DND-41 (cell line): ENCODE data around the gene YBX3.

Experiments
- ATAC-seq: fragments of 200-7000 bp; cut with Tn5 transposase; 3 replicates; pipeline ENCODE4 v1.9.1; 2021; ENCODE audit warnings: low read depth; ENCODE audit not compliant: insufficient read depth
- DNase-seq: peaks from one replicate; pipeline ENCODE4 v3.0.0-alpha.2; 2020
- H2AFZ ChIP-seq: 2 replicates; pipeline ENCODE4 v1.6.0; 2012; ENCODE audit warnings: low read depth, low read length
- H3K27ac ChIP-seq: 2 replicates; pipeline ENCODE4 v1.5.1; 2012; ENCODE audit warnings: low read length, inconsistent platforms
- H3K27me3 ChIP-seq: fragments of 200-600 bp; sonication (generic); 2 replicates; pipeline ENCODE4 v1.6.0; 2012; ENCODE audit warnings: low read length, mild to moderate bottlenecking, inconsistent platforms; ENCODE audit not compliant: insufficient read depth, poor library complexity
- H3K36me3 ChIP-seq: 2 replicates; pipeline ENCODE4 v1.5.1; 2012; ENCODE audit warnings: low read length, inconsistent platforms; ENCODE audit not compliant: insufficient read depth
- H3K4me1 ChIP-seq: 2 replicates; pipeline ENCODE4 v1.5.1; 2012; ENCODE audit warnings: mild to moderate bottlenecking, low read length; ENCODE audit not compliant: insufficient read depth
- H3K4me2 ChIP-seq: 2 replicates; pipeline ENCODE4 v1.6.0; 2012; ENCODE audit warnings: mild to moderate bottlenecking, moderate library complexity, low read length, inconsistent platforms; ENCODE audit not compliant: insufficient read depth
- H3K4me3 ChIP-seq, 2 experiments: fragments of 200-600 bp in 1 of 2; shearing (Covaris generic) in 1 of 2; 2 replicates each; pipeline ENCODE4 v1.5.1; 2012 to 2016; ENCODE audit warnings: inconsistent platforms in 2 of 2, low read length in 2 of 2, mild to moderate bottlenecking in 2 of 2, low read depth in 1 of 2, moderate library complexity in 1 of 2
- H3K79me2 ChIP-seq: 2 replicates; pipeline ENCODE4 v1.6.0; 2012; ENCODE audit warnings: low read length, inconsistent platforms; ENCODE audit not compliant: insufficient read depth
- H3K9ac ChIP-seq: 2 replicates; pipeline ENCODE4 v1.6.0; 2012; ENCODE audit warnings: low read depth, mild to moderate bottlenecking, inconsistent platforms, low read length, moderate library complexity
- H3K9me3 ChIP-seq: 2 replicates; pipeline ENCODE4 v1.5.1; 2012; ENCODE audit warnings: low read length, moderate library complexity, mild to moderate bottlenecking, inconsistent platforms; ENCODE audit not compliant: insufficient read depth, severe bottlenecking
- H4K20me1 ChIP-seq: 2 replicates; pipeline ENCODE4 v1.6.0; 2012; ENCODE audit warnings: low read length; ENCODE audit not compliant: insufficient read depth
- EZH2 ChIP-seq: IDR thresholded peaks from 3 replicates; pipeline ENCODE4 v1.6.1; 2012; ENCODE audit warnings: borderline replicate concordance, low read depth, mild to moderate bottlenecking, moderate library complexity, low read length, inconsistent platforms; ENCODE audit not compliant: severe bottlenecking
- TF ChIP-seq, protein P1 (sequence below): IDR thresholded peaks from 2 replicates; pipeline ENCODE4 v1.5.1; 2012; ENCODE audit warnings: borderline replicate concordance, low read length, moderate library complexity, mild to moderate bottlenecking; ENCODE audit not compliant: poor library complexity, severe bottlenecking; ENCODE audit errors: extremely low read depth

The YBX3 gene

DNA sequence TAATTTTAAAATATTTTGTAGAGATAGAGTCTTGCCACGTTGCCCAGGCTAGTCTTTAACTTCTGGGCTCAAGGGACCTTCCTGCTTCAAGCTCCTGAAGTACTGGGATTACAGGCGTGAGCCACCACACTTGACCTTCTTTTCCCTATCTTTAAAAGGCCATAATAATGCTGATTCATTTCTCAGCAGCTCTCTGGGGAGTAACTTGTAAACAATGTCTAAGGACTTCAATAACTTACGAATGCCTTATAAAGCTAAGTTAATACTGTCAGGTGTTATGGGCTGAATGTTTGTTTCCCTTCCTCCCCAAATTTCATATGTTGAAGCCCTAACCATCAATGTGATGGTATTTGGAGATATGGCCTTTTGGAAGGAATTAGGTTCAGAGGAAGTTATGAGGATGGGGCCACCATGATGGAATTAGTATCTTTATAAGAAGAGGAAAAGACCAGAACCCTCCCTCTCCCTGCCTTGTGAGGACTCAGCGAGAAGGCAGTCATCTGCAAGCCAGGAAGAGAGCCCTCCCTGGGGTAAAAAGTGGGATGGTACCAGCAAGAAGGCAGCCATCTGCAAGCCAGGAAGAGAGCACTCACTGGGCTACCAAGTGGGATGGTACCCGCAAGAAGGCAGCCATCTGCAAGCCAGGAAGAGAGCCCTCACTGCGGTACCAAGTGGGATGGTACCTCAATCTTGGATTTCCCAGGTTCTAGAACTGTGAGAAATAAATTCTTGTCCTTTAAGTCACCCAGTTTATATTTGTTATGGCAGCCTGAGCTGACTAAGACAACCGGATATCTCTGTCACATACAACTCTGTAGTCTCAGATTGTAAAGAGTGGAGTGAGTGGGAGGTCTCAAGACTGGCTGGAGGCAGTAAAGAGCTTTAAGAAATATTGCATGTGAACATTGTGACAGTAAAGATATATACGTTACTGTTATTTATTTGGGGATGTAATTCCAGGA, 16.3 kb upstream of the YBX3 start:
- DNase-seq, result no peak
- H3K27me3 ChIP-seq, result peaks cover 7% of the 10 kb centered on the region
- H3K36me3 ChIP-seq, result no peaks in the 10 kb centered on the region
- no peaks in the 10 kb centered on the region for H4K20me1 ChIP-seq
- no peak overlapping the region for H3K27ac ChIP-seq
- H3K9ac ChIP-seq, result no peak overlapping the region
- no peaks in the 10 kb centered on the region for H3K9me3 ChIP-seq
- no peak overlapping the region for H3K4me3 ChIP-seq
- H3K4me1 ChIP-seq, result no peaks in the 10 kb centered on the region
- no peak overlapping the region for H3K4me2 ChIP-seq
- H3K79me2 ChIP-seq, result no peaks in the 10 kb centered on the region
- no peak for TF ChIP-seq EZH2
- TF ChIP-seq, protein P1, sequence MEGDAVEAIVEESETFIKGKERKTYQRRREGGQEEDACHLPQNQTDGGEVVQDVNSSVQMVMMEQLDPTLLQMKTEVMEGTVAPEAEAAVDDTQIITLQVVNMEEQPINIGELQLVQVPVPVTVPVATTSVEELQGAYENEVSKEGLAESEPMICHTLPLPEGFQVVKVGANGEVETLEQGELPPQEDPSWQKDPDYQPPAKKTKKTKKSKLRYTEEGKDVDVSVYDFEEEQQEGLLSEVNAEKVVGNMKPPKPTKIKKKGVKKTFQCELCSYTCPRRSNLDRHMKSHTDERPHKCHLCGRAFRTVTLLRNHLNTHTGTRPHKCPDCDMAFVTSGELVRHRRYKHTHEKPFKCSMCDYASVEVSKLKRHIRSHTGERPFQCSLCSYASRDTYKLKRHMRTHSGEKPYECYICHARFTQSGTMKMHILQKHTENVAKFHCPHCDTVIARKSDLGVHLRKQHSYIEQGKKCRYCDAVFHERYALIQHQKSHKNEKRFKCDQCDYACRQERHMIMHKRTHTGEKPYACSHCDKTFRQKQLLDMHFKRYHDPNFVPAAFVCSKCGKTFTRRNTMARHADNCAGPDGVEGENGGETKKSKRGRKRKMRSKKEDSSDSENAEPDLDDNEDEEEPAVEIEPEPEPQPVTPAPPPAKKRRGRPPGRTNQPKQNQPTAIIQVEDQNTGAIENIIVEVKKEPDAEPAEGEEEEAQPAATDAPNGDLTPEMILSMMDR, result no peak
- no peak for ATAC-seq
- H2AFZ ChIP-seq, result no peak overlapping the region

DNA sequence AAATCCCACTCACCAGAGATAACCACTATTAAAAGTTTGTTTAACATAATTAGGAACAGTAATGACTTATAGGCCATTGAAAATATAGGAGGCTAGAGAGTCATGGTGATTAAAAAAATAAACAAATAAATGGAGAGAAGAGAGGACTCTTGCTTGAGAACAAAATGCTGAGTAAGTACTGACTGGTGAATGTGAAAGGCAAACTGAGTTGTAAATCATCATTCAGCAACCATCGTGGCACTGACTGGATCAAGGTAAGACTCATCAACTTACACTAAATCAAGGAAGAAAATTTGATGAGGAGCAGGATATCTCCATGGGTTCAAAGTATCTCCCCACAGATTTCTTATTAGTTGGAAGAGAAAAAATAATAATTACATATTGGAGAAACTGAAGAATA, 14.1 kb upstream of the YBX3 start:
- DNase-seq (no peak), ATAC-seq (no peak)
- Histone ChIP-seq H3K27me3 (peaks cover 13% of the 10 kb centered on the region), H3K9ac (no peak overlapping the region), H3K4me3 (no peak overlapping the region), H3K79me2 (no peaks in the 10 kb centered on the region), H3K9me3 (no peaks in the 10 kb centered on the region), H3K27ac (no peak overlapping the region), H3K36me3 (no peaks in the 10 kb centered on the region), H4K20me1 (no peaks in the 10 kb centered on the region), H2AFZ (no peak overlapping the region), H3K4me1 (no peaks in the 10 kb centered on the region), H3K4me2 (no peak overlapping the region)
- TF ChIP-seq, protein P1, result no peak
- TF ChIP-seq EZH2, result no peak

DNA sequence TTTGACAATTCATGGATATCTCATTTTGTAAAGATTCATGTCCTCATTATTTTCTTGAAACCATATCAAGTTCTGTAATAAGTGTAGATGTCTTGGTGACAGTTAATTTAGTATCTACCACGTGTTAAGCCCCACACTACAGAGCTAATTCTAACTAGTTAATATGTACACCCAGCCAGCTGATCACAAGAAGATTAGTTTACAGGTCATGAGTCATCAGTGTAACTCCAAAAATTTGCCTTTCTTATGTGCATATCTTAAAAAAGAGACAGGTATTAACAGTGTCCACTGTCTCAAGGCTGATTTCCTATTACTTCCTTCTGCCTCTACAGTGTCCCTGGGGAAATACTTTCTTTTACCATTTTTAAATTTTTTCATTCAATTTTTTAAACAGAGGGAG, 13.3 kb upstream of the YBX3 start:
- Histone ChIP-seq H3K27ac (no peak overlapping the region), H3K36me3 (no peaks in the 10 kb centered on the region), H3K27me3 (peaks cover 14% of the 10 kb centered on the region), H3K9me3 (no peaks in the 10 kb centered on the region), H4K20me1 (no peaks in the 10 kb centered on the region), H3K4me2 (no peak overlapping the region), H3K4me1 (no peaks in the 10 kb centered on the region), H3K9ac (no peak overlapping the region), H3K79me2 (no peaks in the 10 kb centered on the region), H3K4me3 (no peak overlapping the region), H2AFZ (no peak overlapping the region)
- TF ChIP-seq EZH2, result no peak
- TF ChIP-seq, protein P1, result no peak
- no peak for DNase-seq
- ATAC-seq, result no peak

DNA sequence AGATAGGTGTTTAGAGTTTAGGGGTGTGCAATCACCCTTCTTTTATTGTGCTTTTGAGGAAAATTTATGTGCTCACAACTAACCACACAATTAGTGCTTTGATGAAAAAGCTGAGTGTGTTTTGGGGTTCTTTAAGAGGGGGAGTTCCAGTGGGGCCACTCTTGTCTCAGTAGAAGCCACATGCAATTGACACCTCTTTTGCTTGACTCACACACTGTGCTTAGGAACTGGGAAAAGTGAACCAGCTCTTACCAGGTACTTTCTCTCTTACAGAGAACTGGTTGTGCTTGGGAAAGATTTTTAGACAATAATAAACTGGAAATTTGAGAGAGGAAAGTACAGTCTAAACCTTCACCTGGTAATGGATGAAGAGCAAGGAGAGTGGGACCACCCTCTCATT, 12.3 kb upstream of the YBX3 start:
- ATAC-seq (no peak), DNase-seq (no peak)
- Histone ChIP-seq H3K27me3 (peaks cover 16% of the 10 kb centered on the region), H3K27ac (no peak overlapping the region), H2AFZ (no peak overlapping the region), H3K4me2 (no peak overlapping the region), H4K20me1 (no peaks in the 10 kb centered on the region), H3K79me2 (no peaks in the 10 kb centered on the region), H3K4me3 (no peak overlapping the region), H3K9ac (no peak overlapping the region), H3K9me3 (no peaks in the 10 kb centered on the region), H3K36me3 (no peaks in the 10 kb centered on the region), H3K4me1 (no peaks in the 10 kb centered on the region)
- no peak for TF ChIP-seq EZH2
- TF ChIP-seq, protein P1, result no peak
